ENCODE measurements around the gene ZNF280D. TPM values are rescaled to one million over a fixed set of nuclear protein-coding genes. Genes with fewer than 3 reads are reported as not detected.

Gene ZNF280D
- total RNA-seq, 1 experiment from 2014 or later, result 25.3 TPM

GRCh38 chr15:56775641-56776040, 42.3 kb upstream of the ZNF280D start:
- H4K20me1 ChIP-seq (ENCODE audit: insufficient read depth), result no peaks in the 10 kb centered on the region
- no peaks in the 10 kb centered on the region for H3K9me2 ChIP-seq (ENCODE audit: insufficient read depth)
- no peaks in the 10 kb centered on the region for H3K27me3 ChIP-seq (ENCODE audit: insufficient read depth, low read length)
- no peak for ATAC-seq
- H3K79me2 ChIP-seq (ENCODE audit: insufficient read depth, low read length), result no peaks in the 10 kb centered on the region
- H2AFZ ChIP-seq (ENCODE audit: low read depth, low read length, poor library complexity, severe bottlenecking), result no peak overlapping the region
- no peak for DNase-seq (ENCODE audit: low read depth, low spot score)
- H3K36me3 ChIP-seq (ENCODE audit: control insufficient read depth in 1 of 2, insufficient read depth in 2 of 2, low read length in 2 of 2), result no peaks in the 10 kb centered on the region
- H3K4me3 ChIP-seq (replicated peaks in 1 of 2; ENCODE audit: low read depth in 1 of 2, low read length in 2 of 2), result no peak overlapping the region
- BruUV-seq (replicated peaks), result no TSS peak
- H3K4me1 ChIP-seq (ENCODE audit: control insufficient read depth in 1 of 2, insufficient read depth in 2 of 2, low read length in 2 of 2), result no peaks in the 10 kb centered on the region
- POLR2A ChIA-PET, result no interaction called here
- RAD21 ChIA-PET (ENCODE audit: low non-redundant PET in 1 of 2, low total read pairs in 2 of 2, uncharacterized antibody in 2 of 2, unreplicated experiment in 2 of 2), result no interaction called here
- no peaks in the 10 kb centered on the region for H3K9me3 ChIP-seq (ENCODE audit: control insufficient read depth in 1 of 2, insufficient read depth in 1 of 2, low read depth in 1 of 2, low read length in 2 of 2)
- TF ChIP-seq EZH2phosphoT487 (IDR thresholded peaks at IDR 0.05; ENCODE audit: borderline replicate concordance), result no peak
- TF ChIP-seq YY1 (IDR thresholded peaks at IDR 0.05; ENCODE audit: extremely low read depth, insufficient replicate concordance, low read depth, low read length), result no peak
- TF ChIP-seq POLR2AphosphoS5 (IDR thresholded peaks at IDR 0.05; ENCODE audit: low read depth, low read length), result no peak
- TF ChIP-seq ATF3 (IDR thresholded peaks at IDR 0.05), result no peak
- TF ChIP-seq SIN3A (IDR thresholded peaks at IDR 0.05; ENCODE audit: low read depth), result no peak
- no peak for TF ChIP-seq EZH2 (IDR thresholded peaks at IDR 0.05)
- TF ChIP-seq MAX (IDR thresholded peaks at IDR 0.05), result no peak
- no peak for TF ChIP-seq REST (IDR thresholded peaks at IDR 0.05; ENCODE audit: low read depth)
- no peak for TF ChIP-seq EGR1 (IDR thresholded peaks at IDR 0.05; ENCODE audit: low read depth)
- no peak for TF ChIP-seq FOSL1 (IDR thresholded peaks at IDR 0.05; ENCODE audit: low read depth)
- TF ChIP-seq ZFX (IDR thresholded peaks at IDR 0.05), result no peak
- CTCF ChIA-PET, result no interaction called here
- H3K27ac ChIP-seq (ENCODE audit: low read depth, low read length), result no peak overlapping the region
- intact Hi-C loops (cut with micrococcal nuclease), result no loop called here
- no peak overlapping the region for H3K4me2 ChIP-seq (ENCODE audit: low read length)
- H3K9ac ChIP-seq (ENCODE audit: low read length), result no peak overlapping the region
